K562 (cell line): ENCODE results near the gene PRRT2. TPM values are rescaled to one million over a fixed set of nuclear protein-coding genes. Genes with fewer than 3 reads are reported as not detected.
A peak's percentile ranks its signal among the peaks of the same experiment; 100 is the strongest.

Experiments
- ATAC-seq: fragments of 200-7000 bp; cut with Tn5 transposase; 3 replicates; pipeline ENCODE4 v1.9.1; 2020; ENCODE audit warnings: moderate library complexity
- BruUV-seq: library from RNA; stranded (reverse); fragments of 400-500 nt; replicated peaks from 2 replicates; lab custom pipeline; 2021; lab: Mats Ljungman, UMichigan
- CTCF ChIA-PET: fragments of 300-600 bp; formaldehyde crosslinking; extraction: SDS; loops from one replicate; lab custom pipeline; 2021; ENCODE audit warnings: low intra/inter-chr PET ratio; lab: Yijun Ruan, JAX
- POLR2A ChIA-PET: fragments of 300-600, 350-650 bp; sonication (Branson Sonifier 250); formaldehyde crosslinking; extraction: SDS; loops from one replicate; lab custom pipeline; 2021; ENCODE audit warnings: antibody characterized with exemption, inconsistent platforms; lab: Yijun Ruan, JAX
- DNase-seq, 4 experiments: peaks; one replicate each; pipeline versions ENCODE4 v3.0.0 to v3.0.0-alpha.2; 2011 to 2018; ENCODE audit warnings: low spot score in 3 of 4, mixed read lengths in 3 of 4; ENCODE audit errors: extremely low read depth in 1 of 4
- FAIRE-seq: peaks from 2 replicates; lab custom pipeline; 2011; peaks lifted over from hg19 to GRCh38; lab: Jason Lieb, UNC
- H2AFZ ChIP-seq: 2 replicates; pipeline ENCODE4 v1.6.0; 2011; ENCODE audit warnings: low read depth, low read length, control low read depth, inconsistent platforms
- H3K27ac ChIP-seq: fragments of 200-600 bp; 3 replicates; pipeline ENCODE4 v1.8.0; 2011; ENCODE audit warnings: low read depth, mild to moderate bottlenecking, control low read depth, inconsistent platforms, low read length, moderate library complexity, mixed read lengths; ENCODE audit errors: extremely low read depth
- H3K27me3 ChIP-seq, 2 experiments: fragments of 300-600 bp in 1 of 2; 2 replicates in 1 of 2; 3 replicates in 1 of 2; pipeline versions ENCODE4 v1.6.0 to v1.8.0; 2011; ENCODE audit warnings: inconsistent platforms in 2 of 2, low read length in 2 of 2, mild to moderate bottlenecking in 1 of 2, mixed read lengths in 1 of 2, moderate library complexity in 1 of 2; ENCODE audit not compliant: control insufficient read depth in 2 of 2, insufficient read depth in 2 of 2
- H3K36me3 ChIP-seq: fragments of 300-600 bp; 3 replicates; pipeline ENCODE4 v1.8.0; 2011; ENCODE audit warnings: mild to moderate bottlenecking, low read length, inconsistent platforms; ENCODE audit not compliant: control insufficient read depth, insufficient read depth
- H3K4me1 ChIP-seq, 2 experiments: fragments of 200-600 bp in 1 of 2; replicated peaks in 1 of 2; 2 replicates in 1 of 2; 3 replicates in 1 of 2; pipeline versions ENCODE4 v1.5.1 to v1.8.0; 2011; ENCODE audit warnings: inconsistent platforms in 2 of 2, low read length in 2 of 2, mild to moderate bottlenecking in 1 of 2, mixed read lengths in 1 of 2, moderate library complexity in 1 of 2; ENCODE audit not compliant: control insufficient read depth in 2 of 2, insufficient read depth in 2 of 2
- H3K4me2 ChIP-seq: 2 replicates; pipeline ENCODE4 v1.6.1; 2011; ENCODE audit warnings: low read length, control low read depth, inconsistent platforms, mixed read lengths; ENCODE audit not compliant: insufficient read depth
- H3K4me3 ChIP-seq: fragments of 200-600 bp; sonication (generic), shearing (Covaris generic); 2 replicates; pipeline ENCODE4 v1.5.1; 2016; ENCODE audit warnings: control low read depth, inconsistent platforms
- H3K79me2 ChIP-seq: fragments of 200-600 bp; 3 replicates; pipeline ENCODE4 v1.8.0; 2011; ENCODE audit warnings: low read length, inconsistent platforms; ENCODE audit not compliant: control insufficient read depth, insufficient read depth
- H3K9ac ChIP-seq, 2 experiments: 2 replicates each; pipeline versions ENCODE4 v1.6.0 to v1.6.1; 2011; ENCODE audit warnings: low read depth in 2 of 2, low read length in 2 of 2, control low read depth in 1 of 2, inconsistent platforms in 1 of 2, mild to moderate bottlenecking in 1 of 2, mixed read lengths in 1 of 2; ENCODE audit not compliant: insufficient read depth in 1 of 2
- H3K9me1 ChIP-seq: one replicate; pipeline ENCODE4 v1.6.0; 2011; ENCODE audit warnings: inconsistent platforms, mild to moderate bottlenecking, low read length, moderate library complexity; ENCODE audit not compliant: control insufficient read depth, insufficient read depth
- H3K9me3 ChIP-seq: replicated peaks from 2 replicates; pipeline ENCODE4 v1.5.1; 2011; ENCODE audit warnings: low read depth, low read length, inconsistent platforms; ENCODE audit not compliant: control insufficient read depth, insufficient read depth
- H4K20me1 ChIP-seq: replicated peaks from 2 replicates; pipeline ENCODE4 v1.6.1; 2011; ENCODE audit warnings: low read length, inconsistent platforms, mixed read lengths; ENCODE audit not compliant: control insufficient read depth, insufficient read depth
- CBX5 ChIP-seq: IDR thresholded peaks from 2 replicates; pipeline ENCODE4 v1.6.1; 2014; ENCODE audit warnings: low read depth, borderline replicate concordance
- CREBBP ChIP-seq: IDR thresholded peaks from one replicate; pipeline ENCODE4 v1.6.1; 2012; ENCODE audit warnings: low read depth, mild to moderate bottlenecking, control low read depth, inconsistent platforms, low read length
- EHMT2 ChIP-seq: fragments of 450-650 bp; IDR thresholded peaks from 2 replicates; pipeline ENCODE4 v1.6.1; 2018; ENCODE audit warnings: antibody characterized with exemption
- ELF2 ChIP-seq: fragments of 250-450 bp; sonication (Bioruptor Pico); IDR thresholded peaks from 2 replicates; pipeline ENCODE4 v1.5.0; 2021; ENCODE audit warnings: mild to moderate bottlenecking
- FOXP1 ChIP-seq: sonication (generic); formaldehyde crosslinking; IDR thresholded peaks from 2 replicates; pipeline ENCODE4 v1.8.0; 2022; ENCODE audit warnings: mild to moderate bottlenecking, missing genetic modification reagents
- HDAC3 ChIP-seq: fragments of 450-650 bp; IDR thresholded peaks from 2 replicates; pipeline ENCODE4 v1.6.1; 2018; ENCODE audit warnings: borderline replicate concordance, mild to moderate bottlenecking, moderate library complexity; ENCODE audit not compliant: partially characterized antibody
- HEY1 ChIP-seq: fragments of 250-450 bp; sonication (Bioruptor Pico); IDR thresholded peaks from 2 replicates; pipeline ENCODE4 v1.5.0; 2020; ENCODE audit warnings: mild to moderate bottlenecking, moderate library complexity, borderline replicate concordance
- HNRNPL ChIP-seq: fragments of 200-400 bp; formaldehyde crosslinking; IDR thresholded peaks from 2 replicates; pipeline ENCODE4 v1.6.1; 2017; ENCODE audit warnings: low read depth, mild to moderate bottlenecking, low read length
- KDM1A ChIP-seq, 2 experiments: fragments of 450-650 bp; IDR thresholded peaks; 2 replicates each; pipeline ENCODE4 v1.6.1; 2016; ENCODE audit warnings: mild to moderate bottlenecking in 2 of 2
- KLF10 ChIP-seq: fragments of 250-450 bp; sonication (Bioruptor Pico); IDR thresholded peaks from 2 replicates; pipeline ENCODE4 v1.6.1; 2021; ENCODE audit warnings: matching md5 sums
- NR2C2 ChIP-seq, 2 experiments: fragments of 200-800 bp in 1 of 2; sonication (Bioruptor generic) in 1 of 2; sonication (generic) in 1 of 2; formaldehyde crosslinking in 1 of 2; IDR thresholded peaks; 2 replicates each; pipeline versions ENCODE4 v1.6.1 to v1.8.0; 2016 to 2022; ENCODE audit warnings: mild to moderate bottlenecking in 1 of 2, missing compliant biosample characterization in 1 of 2, missing genetic modification characterization in 1 of 2, missing genetic modification reagents in 1 of 2
- POU5F1 ChIP-seq: fragments of 150-350 bp; IDR thresholded peaks from 2 replicates; pipeline ENCODE4 v1.6.1; 2014; ENCODE audit warnings: borderline replicate concordance, low read length, low read depth, mild to moderate bottlenecking; ENCODE audit not compliant: partially characterized antibody
- SNRNP70 ChIP-seq: fragments of 200-400 bp; formaldehyde crosslinking; optimal IDR thresholded peaks from 2 replicates; pipeline ENCODE3; 2017; ENCODE audit warnings: low read depth, low read length
- SREBF1 ChIP-seq: fragments of 150-350 bp; IDR thresholded peaks from 2 replicates; pipeline ENCODE4 v1.6.1; 2014; ENCODE audit warnings: antibody characterized with exemption, low read depth, low read length, borderline replicate concordance
- WGBS: fragments of 100-300 bp; shearing (Covaris generic); methylation state at CpG from one replicate; pipeline ENCODE4 v1.1.6; 2016; ENCODE audit warnings: low coverage, mixed read lengths; ENCODE audit not compliant: insufficient coverage; ENCODE audit errors: missing lambda C conversion rate; 5-methylcytosine and 5-hydroxymethylcytosine counted together
- in situ Hi-C: fragments of 300-500 bp; cut with MboI; formaldehyde crosslinking; loops from 4 replicates; pipeline ENCODE4 v1.15.0; 2018; ENCODE audit warnings: inconsistent platforms, mixed read lengths
- intact Hi-C: fragments of 100-400 bp; cut with micrococcal nuclease; formaldehyde crosslinking; loops from 2 replicates; pipeline ENCODE4 v1.14.2; 2022
- polyA plus RNA-seq, 8 experiments: library from polyadenylated mRNA; depleted of rRNA in 4 of 8; stranded (reverse) in 5 of 8; unstranded in 3 of 8; fragments of >200 nt; fragmentation: Nextera tagmentation in 2 of 8; fragmentation: Illumina TruSeq in 1 of 8; extraction: Ambion mirVana in 2 of 8; extraction: Trizol in 1 of 8; gene quantifications; 2 replicates each; pipeline versions ENCODE4 v1.2.1 to v1.2.3, GENCODE V29; 2011 to 2014; ENCODE audit warnings: inconsistent platforms in 1 of 8, missing spikeins in 1 of 8
- total RNA-seq, 7 experiments: library from RNA; depleted of rRNA in 6 of 7; stranded (reverse); fragments of >200 nt in 6 of 7; fragmentation: Illumina TruSeq in 2 of 7; extraction: Trizol in 2 of 7; gene quantifications; 2 replicates each; pipeline versions ENCODE4 v1.2.1 to v1.2.3, GENCODE V29; 2011 to 2021; ENCODE audit warnings: low replicate concordance in 1 of 7
- TF ChIP-seq, protein P1 (sequence below): fragments of 450-650 bp; conservative IDR thresholded peaks from 2 replicates; pipeline ENCODE4 v1.6.1; 2016; ENCODE audit warnings: missing genetic modification characterization, low read depth, mild to moderate bottlenecking, missing compliant biosample characterization, moderate library complexity
- TF ChIP-seq, protein P2 (sequence below): sonication (generic); formaldehyde crosslinking; IDR thresholded peaks from 2 replicates; pipeline ENCODE4 v1.8.0; 2022; ENCODE audit warnings: missing genetic modification reagents, mild to moderate bottlenecking, borderline replicate concordance

The PRRT2 gene
- total and polyA plus RNA-seq, 9 of the 15 experiments (the other 6 are each of a cell fraction or from before 2014, with no cell fraction given): 0.11 to 1.0 (median 0.42) TPM; not detected in 2

DNA sequence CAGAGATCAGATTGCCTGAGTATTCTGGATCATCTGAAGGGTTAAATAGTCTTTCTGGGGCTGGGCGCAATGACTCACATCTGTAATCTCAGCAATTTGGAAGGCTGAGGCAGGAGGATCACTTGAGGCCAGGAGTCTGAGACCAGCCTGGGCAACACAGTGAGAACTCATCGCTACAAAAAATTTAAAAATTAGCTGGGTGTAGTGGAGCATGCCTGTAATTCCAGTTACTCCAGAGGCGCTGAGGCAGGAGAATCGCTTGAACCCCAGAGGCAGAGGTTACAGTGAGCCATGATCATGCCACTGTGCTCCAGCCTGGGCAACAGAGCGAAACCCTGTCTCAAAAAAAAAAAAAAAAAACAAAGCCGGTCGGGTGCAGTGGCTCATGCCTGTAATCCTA lies 23.9 kb downstream of the PRRT2 start (continued):
- TF ChIP-seq NR2C2 (CRISPR knock-in tag; IDR thresholded peaks at IDR 0.05): no peak
- no peak for TF ChIP-seq NR2C2 (tag; IDR thresholded peaks at IDR 0.05)
- no peak for TF ChIP-seq HNRNPL
- TF ChIP-seq CREBBP: no peak
- TF ChIP-seq, protein P1, sequence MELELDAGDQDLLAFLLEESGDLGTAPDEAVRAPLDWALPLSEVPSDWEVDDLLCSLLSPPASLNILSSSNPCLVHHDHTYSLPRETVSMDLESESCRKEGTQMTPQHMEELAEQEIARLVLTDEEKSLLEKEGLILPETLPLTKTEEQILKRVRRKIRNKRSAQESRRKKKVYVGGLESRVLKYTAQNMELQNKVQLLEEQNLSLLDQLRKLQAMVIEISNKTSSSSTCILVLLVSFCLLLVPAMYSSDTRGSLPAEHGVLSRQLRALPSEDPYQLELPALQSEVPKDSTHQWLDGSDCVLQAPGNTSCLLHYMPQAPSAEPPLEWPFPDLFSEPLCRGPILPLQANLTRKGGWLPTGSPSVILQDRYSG (tag): no peak
- no peak for TF ChIP-seq POU5F1
- TF ChIP-seq SNRNP70: no peak
- peak; percentile 40 to 49; a peak in 1 of 4 replicates for TF ChIP-seq KDM1A (IDR thresholded peaks at IDR 0.05)
- no peak for TF ChIP-seq ELF2
- no peak for TF ChIP-seq KLF10
- TF ChIP-seq, all 486 proteins: peak for 3

DNA sequence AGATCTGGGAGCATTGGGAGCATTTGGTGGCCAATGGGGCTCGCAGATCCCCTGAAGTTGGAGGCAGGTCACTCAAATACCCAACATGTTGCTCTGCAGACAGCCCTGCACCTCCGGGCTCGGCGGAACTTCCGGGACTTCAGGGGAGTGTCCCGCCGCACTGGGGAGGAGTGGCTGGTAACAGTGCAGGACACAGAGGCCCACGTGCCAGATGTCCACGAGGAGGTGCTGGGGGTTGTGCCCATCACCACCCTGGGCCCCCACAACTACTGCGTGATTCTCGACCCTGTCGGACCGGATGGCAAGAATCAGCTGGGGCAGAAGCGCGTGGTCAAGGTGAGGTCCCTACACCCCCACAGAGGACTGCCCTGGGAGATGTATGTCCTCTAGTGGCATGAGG lies 24.6 kb downstream of the PRRT2 start:
- POLR2A ChIA-PET: no interaction called here
- in situ Hi-C loops: no loop called here
- Histone ChIP-seq H4K20me1 (no peaks in the 10 kb centered on the region), H3K9me1 (no peaks in the 10 kb centered on the region), H3K36me3 (no peaks in the 10 kb centered on the region), H2AFZ (peak overlapping the region; percentile 62; the same call in 1 of the 2 replicates), H3K27ac (no peak overlapping the region), H3K9me3 (no peaks in the 10 kb centered on the region), H3K79me2 (no peaks in the 10 kb centered on the region), H3K4me1 (peaks cover 0 to 19% of the 10 kb centered on the region in 2 experiments; a peak in 2 of 5 replicates), H3K27me3 (no peaks in the 10 kb centered on the region), H3K4me2 (no peak overlapping the region), H3K4me3 (no peak overlapping the region), H3K9ac (peak overlapping the region in 1 of 2 experiments; percentile 66; a peak in 1 of 4 replicates)
- no TSS peak for BruUV-seq
- intact Hi-C loops: no loop called here
- no peak for DNase-seq
- CTCF ChIA-PET: no interaction called here
- peak; percentile 76 for ATAC-seq
- WGBS: 48% methylated on average over 14 of the region's 15 CpGs
- no peak for FAIRE-seq
- TF ChIP-seq HDAC3 (no peak), EHMT2 (no peak), FOXP1 (CRISPR knock-in tag) (no peak), CBX5 (no peak), SREBF1 (no peak), HEY1 (CRISPR knock-in tag) (no peak)
- TF ChIP-seq, protein P2, sequence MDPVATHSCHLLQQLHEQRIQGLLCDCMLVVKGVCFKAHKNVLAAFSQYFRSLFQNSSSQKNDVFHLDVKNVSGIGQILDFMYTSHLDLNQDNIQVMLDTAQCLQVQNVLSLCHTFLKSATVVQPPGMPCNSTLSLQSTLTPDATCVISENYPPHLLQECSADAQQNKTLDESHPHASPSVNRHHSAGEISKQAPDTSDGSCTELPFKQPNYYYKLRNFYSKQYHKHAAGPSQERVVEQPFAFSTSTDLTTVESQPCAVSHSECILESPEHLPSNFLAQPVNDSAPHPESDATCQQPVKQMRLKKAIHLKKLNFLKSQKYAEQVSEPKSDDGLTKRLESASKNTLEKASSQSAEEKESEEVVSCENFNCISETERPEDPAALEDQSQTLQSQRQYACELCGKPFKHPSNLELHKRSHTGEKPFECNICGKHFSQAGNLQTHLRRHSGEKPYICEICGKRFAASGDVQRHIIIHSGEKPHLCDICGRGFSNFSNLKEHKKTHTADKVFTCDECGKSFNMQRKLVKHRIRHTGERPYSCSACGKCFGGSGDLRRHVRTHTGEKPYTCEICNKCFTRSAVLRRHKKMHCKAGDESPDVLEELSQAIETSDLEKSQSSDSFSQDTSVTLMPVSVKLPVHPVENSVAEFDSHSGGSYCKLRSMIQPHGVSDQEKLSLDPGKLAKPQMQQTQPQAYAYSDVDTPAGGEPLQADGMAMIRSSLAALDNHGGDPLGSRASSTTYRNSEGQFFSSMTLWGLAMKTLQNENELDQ (CRISPR knock-in tag): no peak
